HepG2 (cell line): ENCODE measurements around the gene NOTO. TPM values are rescaled to one million over a fixed set of nuclear protein-coding genes. Genes with fewer than 3 reads are reported as not detected.

ENCODE experiments used
- CREB1 ChIP-seq, 2 experiments: fragments of 450-650 bp in 1 of 2; IDR thresholded peaks; 2 replicates each; pipeline ENCODE4 v1.6.1; 2016 to 2017; ENCODE audit warnings: control low read depth in 1 of 2, mild to moderate bottlenecking in 1 of 2, missing compliant biosample characterization in 1 of 2, missing genetic modification characterization in 1 of 2
- EEA1 ChIP-seq: sonication (generic); formaldehyde crosslinking; IDR thresholded peaks from 2 replicates; pipeline ENCODE4 v1.5.1; 2020; ENCODE audit warnings: mild to moderate bottlenecking, missing genetic modification reagents, borderline replicate concordance
- ELF3 ChIP-seq: IDR thresholded peaks from 2 replicates; pipeline ENCODE4 v1.6.1; 2016; ENCODE audit warnings: missing genetic modification reagents, missing compliant biosample characterization
- HHEX ChIP-seq: IDR thresholded peaks from 2 replicates; pipeline ENCODE4 v1.6.1; 2016; ENCODE audit warnings: control low read depth
- HNRNPLL ChIP-seq: fragments of 200-400 bp; formaldehyde crosslinking; IDR thresholded peaks from 2 replicates; pipeline ENCODE4 v1.6.1; 2017; ENCODE audit warnings: mild to moderate bottlenecking, low read depth, low read length; ENCODE audit not compliant: poor library complexity, severe bottlenecking
- IKZF4 ChIP-seq: sonication (generic); formaldehyde crosslinking; IDR thresholded peaks from 2 replicates; pipeline ENCODE4 v1.5.1; 2020; ENCODE audit warnings: borderline replicate concordance, mild to moderate bottlenecking, low read depth, missing genetic modification reagents; ENCODE audit errors: not compliant biosample characterization
- KAT7 ChIP-seq: IDR thresholded peaks from 2 replicates; pipeline ENCODE4 v1.6.1; 2018; ENCODE audit warnings: borderline replicate concordance, missing compliant biosample characterization
- KLF16 ChIP-seq, 2 experiments: sonication (generic) in 1 of 2; formaldehyde crosslinking in 1 of 2; IDR thresholded peaks; 2 replicates each; pipeline versions ENCODE4 v1.6.1 to v1.8.0; 2016 to 2023; ENCODE audit warnings: missing genetic modification reagents in 2 of 2, missing compliant biosample characterization in 1 of 2
- MBD4 ChIP-seq: IDR thresholded peaks from 2 replicates; pipeline ENCODE4 v1.6.1; 2012; ENCODE audit warnings: low read length, inconsistent platforms, borderline replicate concordance
- RAD21 ChIP-seq: fragments of 450-650 bp; formaldehyde crosslinking; IDR thresholded peaks from 2 replicates; pipeline ENCODE4 v1.5.0; 2020; ENCODE audit warnings: mild to moderate bottlenecking
- ZBTB20 ChIP-seq: sonication (generic); formaldehyde crosslinking; IDR thresholded peaks from 2 replicates; pipeline ENCODE4 v1.8.1; 2023; ENCODE audit warnings: missing genetic modification reagents, low read depth, mild to moderate bottlenecking, borderline replicate concordance
- ZNF224 ChIP-seq: sonication (generic); formaldehyde crosslinking; IDR thresholded peaks from 2 replicates; pipeline ENCODE4 v1.5.0; 2020; ENCODE audit warnings: mild to moderate bottlenecking, missing genetic modification reagents
- ZNF468 ChIP-seq: sonication (generic); formaldehyde crosslinking; IDR thresholded peaks from 2 replicates; pipeline ENCODE4 v1.8.0; 2022; ENCODE audit warnings: mild to moderate bottlenecking, moderate library complexity, missing genetic modification reagents
- ZNF580 ChIP-seq: IDR thresholded peaks from 2 replicates; pipeline ENCODE4 v1.6.1; 2016; ENCODE audit warnings: low read depth, borderline replicate concordance
- ZNF615 ChIP-seq: sonication (generic); formaldehyde crosslinking; IDR thresholded peaks from 2 replicates; pipeline ENCODE4 v1.5.0; 2020; ENCODE audit warnings: mild to moderate bottlenecking, missing genetic modification reagents, borderline replicate concordance
- ZNF660 ChIP-seq: sonication (generic); formaldehyde crosslinking; IDR thresholded peaks from 2 replicates; pipeline ENCODE4 v1.5.1; 2020; ENCODE audit warnings: mild to moderate bottlenecking, low read depth, missing genetic modification reagents, borderline replicate concordance
- ZNF83 ChIP-seq: sonication (generic); formaldehyde crosslinking; IDR thresholded peaks from 2 replicates; pipeline ENCODE4 v1.4.0; 2020; ENCODE audit warnings: missing genetic modification reagents, mild to moderate bottlenecking, borderline replicate concordance
- ZNF841 ChIP-seq: sonication (generic); formaldehyde crosslinking; IDR thresholded peaks from 2 replicates; pipeline ENCODE4 v1.8.1; 2023; ENCODE audit warnings: missing genetic modification reagents, borderline replicate concordance
- polyA plus RNA-seq, 8 experiments: library from polyadenylated mRNA; depleted of rRNA in 3 of 8; stranded (reverse) in 7 of 8; unstranded in 1 of 8; fragments of >200 nt; fragmentation: Illumina TruSeq in 4 of 8; extraction: Trizol in 4 of 8; gene quantifications; 2 replicates each; pipeline versions ENCODE4 v1.2.1 to v1.2.3, GENCODE V29; 2011 to 2016; ENCODE audit warnings: low read depth in 4 of 8, missing spikeins in 1 of 8, mixed read lengths in 1 of 8; ENCODE audit not compliant: insufficient read depth in 1 of 8
- total RNA-seq, 5 experiments: library from RNA; depleted of rRNA; stranded (reverse); fragments of >200 nt; fragmentation: Illumina TruSeq; extraction: Trizol; gene quantifications; 2 replicates each; pipeline ENCODE4 v1.2.3, GENCODE V29; 2016; ENCODE audit warnings: low read depth in 1 of 5
- TF ChIP-seq, protein P1 (sequence below): sonication (generic); formaldehyde crosslinking; IDR thresholded peaks from 2 replicates; pipeline ENCODE4 v1.4.0; 2020; ENCODE audit warnings: mild to moderate bottlenecking, low read depth, missing genetic modification reagents
- TF ChIP-seq, protein P2 (sequence below): sonication (generic); formaldehyde crosslinking; IDR thresholded peaks from 2 replicates; pipeline ENCODE4 v1.4.0; 2020; ENCODE audit warnings: missing genetic modification reagents, borderline replicate concordance
- TF ChIP-seq, protein P3 (sequence below): sonication (generic); formaldehyde crosslinking; IDR thresholded peaks from 2 replicates; pipeline ENCODE4 v1.8.0; 2022; ENCODE audit warnings: missing genetic modification reagents, mild to moderate bottlenecking, borderline replicate concordance

Gene NOTO
- total and polyA plus RNA-seq, 2 of the 13 experiments (the other 11 are each of a cell fraction or from before 2014, with no cell fraction given): not detected

DNA sequence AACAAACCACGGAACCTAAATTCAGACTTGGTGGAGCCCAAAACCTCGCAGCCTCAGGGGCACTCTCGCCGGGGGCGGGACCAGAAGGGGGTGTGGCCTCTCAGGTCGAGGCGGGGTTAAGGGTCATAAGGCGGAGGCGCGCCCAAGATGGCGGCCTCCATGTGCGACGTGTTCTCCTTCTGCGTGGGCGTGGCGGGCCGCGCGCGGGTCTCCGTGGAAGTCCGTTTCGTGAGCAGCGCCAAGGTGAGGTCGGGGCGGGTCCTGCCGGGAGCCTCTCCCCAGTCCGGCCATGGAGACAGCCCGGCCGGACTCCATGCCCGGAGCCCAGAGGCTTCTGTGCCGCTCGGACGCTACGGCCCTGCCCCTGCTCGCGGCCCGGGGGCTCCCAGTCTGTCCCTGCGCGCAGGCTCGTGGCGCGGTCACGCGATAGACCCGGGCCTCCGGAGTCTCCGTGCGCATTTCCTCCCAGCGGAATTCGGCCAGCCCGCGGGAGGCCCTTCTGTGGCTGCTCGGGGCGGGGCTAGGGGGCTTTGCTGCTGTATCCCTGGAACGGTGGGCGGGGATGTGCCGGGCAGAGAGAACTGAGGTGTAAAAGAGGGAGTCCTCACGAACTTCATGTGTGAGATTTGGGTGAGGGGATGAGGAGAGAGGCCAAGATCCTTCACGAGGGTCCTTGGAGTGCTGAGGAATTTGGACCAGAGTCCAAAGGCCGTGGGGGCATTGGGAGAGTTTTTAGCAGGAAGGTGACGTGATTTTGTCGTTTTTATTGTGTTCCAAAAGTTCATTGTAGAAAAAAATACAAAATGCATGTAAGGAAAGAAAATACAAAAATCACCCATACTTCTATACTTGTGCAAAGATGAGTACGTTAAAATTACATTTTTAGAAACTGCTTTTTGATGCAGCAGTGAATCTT, 12.0 kb downstream of the NOTO start, which contains the start of gene SMYD5 (continued):
- TF ChIP-seq ZNF468 (CRISPR knock-in tag) (no peak), CREB1 (IDR thresholded peaks at IDR 0.05) (0 out of 2 replicates have a peak, but pooled peaks have one; percentile 16), CREB1 (CRISPR knock-in tag; IDR thresholded peaks at IDR 0.05) (no peak), ZNF83 (CRISPR knock-in tag) (no peak; the same call in 1 of the 2 replicates), ZNF224 (CRISPR knock-in tag) (no peak), ELF3 (CRISPR knock-in tag) (0 out of 2 replicates have a peak, but pooled peaks have one; percentile 49), KLF16 (CRISPR knock-in tag; IDR thresholded peaks at IDR 0.05) (no peak; a peak in 1 of 4 replicates), HNRNPLL (peak; percentile 91), ZNF660 (no peak), KAT7 (CRISPR knock-in tag) (peak; percentile 35; the same call in 1 of the 2 replicates), IKZF4 (CRISPR knock-in tag) (no peak), RAD21 (peak; percentile 69; the same call in 1 of the 2 replicates), ZNF580 (CRISPR knock-in tag) (peak; percentile 83; the same call in 1 of the 2 replicates), HHEX (CRISPR knock-in tag) (no peak), ZBTB20 (peak; percentile 20; the same call in 1 of the 2 replicates), ZNF841 (no peak), EEA1 (no peak), ZNF615 (CRISPR knock-in tag) (0 out of 2 replicates have a peak, but pooled peaks have one; percentile 56), MBD4 (no peak)
- TF ChIP-seq, protein P1, sequence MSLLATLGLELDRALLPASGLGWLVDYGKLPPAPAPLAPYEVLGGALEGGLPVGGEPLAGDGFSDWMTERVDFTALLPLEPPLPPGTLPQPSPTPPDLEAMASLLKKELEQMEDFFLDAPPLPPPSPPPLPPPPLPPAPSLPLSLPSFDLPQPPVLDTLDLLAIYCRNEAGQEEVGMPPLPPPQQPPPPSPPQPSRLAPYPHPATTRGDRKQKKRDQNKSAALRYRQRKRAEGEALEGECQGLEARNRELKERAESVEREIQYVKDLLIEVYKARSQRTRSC (CRISPR knock-in tag): 0 out of 2 replicates have a peak, but pooled peaks have one; percentile 37
- TF ChIP-seq, protein P2, sequence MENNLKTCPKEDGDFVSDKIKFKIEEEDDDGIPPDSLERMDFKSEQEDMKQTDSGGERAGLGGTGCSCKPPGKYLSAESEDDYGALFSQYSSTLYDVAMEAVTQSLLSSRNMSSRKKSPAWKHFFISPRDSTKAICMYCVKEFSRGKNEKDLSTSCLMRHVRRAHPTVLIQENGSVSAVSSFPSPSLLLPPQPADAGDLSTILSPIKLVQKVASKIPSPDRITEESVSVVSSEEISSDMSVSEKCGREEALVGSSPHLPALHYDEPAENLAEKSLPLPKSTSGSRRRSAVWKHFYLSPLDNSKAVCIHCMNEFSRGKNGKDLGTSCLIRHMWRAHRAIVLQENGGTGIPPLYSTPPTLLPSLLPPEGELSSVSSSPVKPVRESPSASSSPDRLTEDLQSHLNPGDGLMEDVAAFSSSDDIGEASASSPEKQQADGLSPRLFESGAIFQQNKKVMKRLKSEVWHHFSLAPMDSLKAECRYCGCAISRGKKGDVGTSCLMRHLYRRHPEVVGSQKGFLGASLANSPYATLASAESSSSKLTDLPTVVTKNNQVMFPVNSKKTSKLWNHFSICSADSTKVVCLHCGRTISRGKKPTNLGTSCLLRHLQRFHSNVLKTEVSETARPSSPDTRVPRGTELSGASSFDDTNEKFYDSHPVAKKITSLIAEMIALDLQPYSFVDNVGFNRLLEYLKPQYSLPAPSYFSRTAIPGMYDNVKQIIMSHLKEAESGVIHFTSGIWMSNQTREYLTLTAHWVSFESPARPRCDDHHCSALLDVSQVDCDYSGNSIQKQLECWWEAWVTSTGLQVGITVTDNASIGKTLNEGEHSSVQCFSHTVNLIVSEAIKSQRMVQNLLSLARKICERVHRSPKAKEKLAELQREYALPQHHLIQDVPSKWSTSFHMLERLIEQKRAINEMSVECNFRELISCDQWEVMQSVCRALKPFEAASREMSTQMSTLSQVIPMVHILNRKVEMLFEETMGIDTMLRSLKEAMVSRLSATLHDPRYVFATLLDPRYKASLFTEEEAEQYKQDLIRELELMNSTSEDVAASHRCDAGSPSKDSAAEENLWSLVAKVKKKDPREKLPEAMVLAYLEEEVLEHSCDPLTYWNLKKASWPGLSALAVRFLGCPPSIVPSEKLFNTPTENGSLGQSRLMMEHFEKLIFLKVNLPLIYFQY (CRISPR knock-in tag): no peak
- TF ChIP-seq, protein P3, sequence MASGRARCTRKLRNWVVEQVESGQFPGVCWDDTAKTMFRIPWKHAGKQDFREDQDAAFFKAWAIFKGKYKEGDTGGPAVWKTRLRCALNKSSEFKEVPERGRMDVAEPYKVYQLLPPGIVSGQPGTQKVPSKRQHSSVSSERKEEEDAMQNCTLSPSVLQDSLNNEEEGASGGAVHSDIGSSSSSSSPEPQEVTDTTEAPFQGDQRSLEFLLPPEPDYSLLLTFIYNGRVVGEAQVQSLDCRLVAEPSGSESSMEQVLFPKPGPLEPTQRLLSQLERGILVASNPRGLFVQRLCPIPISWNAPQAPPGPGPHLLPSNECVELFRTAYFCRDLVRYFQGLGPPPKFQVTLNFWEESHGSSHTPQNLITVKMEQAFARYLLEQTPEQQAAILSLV: no peak; the same call in 1 of the 2 replicates
